Panc1 (cell line): ENCODE data around the gene PANX3. TPM values are rescaled to one million over a fixed set of nuclear protein-coding genes. Genes with fewer than 3 reads are reported as not detected.

Source experiments
- ATAC-seq: fragments of 200-7000 bp; cut with Tn5 transposase; 2 replicates; pipeline ENCODE4 v1.9.1; 2020; ENCODE audit warnings: mild to moderate bottlenecking, moderate library complexity
- BruUV-seq: library from RNA; stranded (reverse); fragments of 400-500 nt; replicated peaks from 2 replicates; lab custom pipeline; 2021; lab: Mats Ljungman, UMichigan
- CTCF ChIA-PET: fragments of 300-600 bp; sonication (Branson Sonifier 250); formaldehyde crosslinking; loops from one replicate; lab custom pipeline; 2022; ENCODE audit warnings: antibody characterized with exemption; lab: Charles Lee
- POLR2A ChIA-PET: fragments of 300-600 bp; sonication (Branson Sonifier 250); formaldehyde crosslinking; loops from one replicate; lab custom pipeline; 2022; ENCODE audit warnings: antibody characterized with exemption; lab: Charles Lee
- DNase-seq: peaks from one replicate; pipeline ENCODE4 v3.0.0-alpha.2; 2010; ENCODE audit warnings: low read depth, low spot score
- H3K27ac ChIP-seq: 2 replicates; pipeline ENCODE4 v1.5.1; 2011; ENCODE audit warnings: mild to moderate bottlenecking, low read length, inconsistent platforms
- H3K27me3 ChIP-seq: fragments of 200-500 bp; sonication (Bioruptor generic); 2 replicates; pipeline ENCODE4 v1.6.0; 2014; ENCODE audit warnings: low read length, inconsistent platforms; ENCODE audit not compliant: control insufficient read depth, insufficient read depth
- H3K36me3 ChIP-seq: fragments of 200-500 bp; sonication (Bioruptor generic); 2 replicates; pipeline ENCODE4 v1.5.1; 2014; ENCODE audit warnings: inconsistent platforms, mild to moderate bottlenecking, low read length, moderate library complexity; ENCODE audit not compliant: control insufficient read depth, insufficient read depth
- H3K4me1 ChIP-seq: 2 replicates; pipeline ENCODE4 v1.5.1; 2011; ENCODE audit warnings: inconsistent platforms, mild to moderate bottlenecking, low read length, moderate library complexity; ENCODE audit not compliant: control insufficient read depth, insufficient read depth
- H3K4me3 ChIP-seq, 2 experiments: 2 replicates each; pipeline ENCODE4 v1.5.1; 2011 to 2012; ENCODE audit warnings: low read depth in 2 of 2, low read length in 2 of 2, mild to moderate bottlenecking in 2 of 2, inconsistent platforms in 1 of 2, moderate library complexity in 1 of 2
- H3K9me3 ChIP-seq: fragments of 200-500 bp; sonication (Bioruptor generic); 2 replicates; pipeline ENCODE4 v1.5.1; 2014; ENCODE audit warnings: low read depth, mild to moderate bottlenecking, inconsistent platforms, low read length, moderate library complexity; ENCODE audit not compliant: control insufficient read depth, insufficient read depth
- CTCF ChIP-seq: fragments of 450-650 bp; IDR thresholded peaks from 2 replicates; pipeline ENCODE4 v1.5.1; 2017; ENCODE audit warnings: mild to moderate bottlenecking
- POLR2AphosphoS5 ChIP-seq: IDR thresholded peaks from 2 replicates; pipeline ENCODE4 v1.6.1; 2012; ENCODE audit warnings: mild to moderate bottlenecking, low read depth, low read length, moderate library complexity
- REST ChIP-seq, 2 experiments: IDR thresholded peaks; 2 replicates each; pipeline ENCODE4 v1.6.1; 2011 to 2012; ENCODE audit warnings: low read depth in 2 of 2, control low read depth in 1 of 2, low read length in 1 of 2, mild to moderate bottlenecking in 1 of 2, moderate library complexity in 1 of 2; ENCODE audit not compliant: insufficient read depth in 1 of 2
- SIN3A ChIP-seq: IDR thresholded peaks from 2 replicates; pipeline ENCODE4 v1.6.1; 2012; ENCODE audit warnings: low read depth, mild to moderate bottlenecking, low read length, moderate library complexity, borderline replicate concordance; ENCODE audit not compliant: insufficient read depth
- TCF7L2 ChIP-seq: IDR thresholded peaks from 2 replicates; pipeline ENCODE4 v1.6.1; 2011; ENCODE audit warnings: mild to moderate bottlenecking, low read depth, low read length, inconsistent platforms
- in situ Hi-C: cut with HindIII; loops from 2 replicates; pipeline ENCODE4 v1.10.0; 2016; ENCODE audit warnings: low sequenced_read_pairs, low pct_unique_long_range_greater_than_20kb
- intact Hi-C: fragments of 100-400 bp; cut with micrococcal nuclease; formaldehyde crosslinking; loops from one replicate; pipeline ENCODE4 v1.10.0; 2022; ENCODE audit not compliant: unreplicated experiment
- total RNA-seq: library from RNA; stranded (reverse); gene quantifications from one replicate; pipeline ENCODE4 v1.2.1, GENCODE V29; 2021; ENCODE audit not compliant: unreplicated experiment

The PANX3 gene
- total RNA-seq, 1 experiment from 2014 or later = not detected

GRCh38 chr11:124625504-124626168 lies 14.4 kb downstream of the PANX3 start:
- TF ChIP-seq SIN3A (no peak), TCF7L2 (no peak), REST (IDR thresholded peaks at IDR 0.05; ENCODE audit: insufficient read depth in 1 of 2, low read depth in 2 of 2, low read length in 1 of 2) (no peak), POLR2AphosphoS5 (no peak)
- Histone ChIP-seq H3K36me3 (peaks cover 38% of the 10 kb centered on the region), H3K4me3 (no peak overlapping the region), H3K4me1 (peaks cover 15% of the 10 kb centered on the region), H3K27ac (no peak overlapping the region), H3K9me3 (no peaks in the 10 kb centered on the region), H3K27me3 (peaks cover 4% of the 10 kb centered on the region; the same call in 1 of the 2 replicates)
- ChIA-PET CTCF (interaction anchor here (0.5 kb wide), 1 partner anchor 18 kb away, joined by 19 read pairs; no protein-coding TSS in a partner anchor), POLR2A (no interaction called here)
- in situ Hi-C loops = no loop called here
- ATAC-seq (no peak), DNase-seq (no peak)
- no TSS peak for BruUV-seq
- intact Hi-C loops = no loop called here

- no peak overlapping the region for H3K4me3 ChIP-seq
- POLR2A ChIA-PET = interaction anchor here (0.6 kb wide), 1 partner anchor 218 kb away, joined by 3 read pairs; no protein-coding TSS in a partner anchor
- TF ChIP-seq TCF7L2 (no peak), REST (IDR thresholded peaks at IDR 0.05; ENCODE audit: insufficient read depth in 1 of 2, low read depth in 2 of 2, low read length in 1 of 2) (no peak), CTCF (no peak), POLR2AphosphoS5 (no peak), SIN3A (no peak)
- peaks cover 44% of the 10 kb centered on the region for H3K36me3 ChIP-seq
- H3K9me3 ChIP-seq = no peaks in the 10 kb centered on the region
- ATAC-seq = no peak
- intact Hi-C loops = no loop called here
- BruUV-seq = no TSS peak
- H3K27ac ChIP-seq = no peak overlapping the region
- no peaks in the 10 kb centered on the region for H3K27me3 ChIP-seq
- DNase-seq = no peak
- in situ Hi-C loops = no loop called here
- peaks cover 11% of the 10 kb centered on the region for H3K4me1 ChIP-seq
- CTCF ChIA-PET = no interaction called here
Measured at GRCh38 chr11:124627546-124627945, 16.3 kb downstream of the PANX3 start.
